Gastroesophageal sphincter (tissue), 4 donors: ENCODE data around the gene HLA-A. TPM values are rescaled to one million over a fixed set of nuclear protein-coding genes. Genes with fewer than 3 reads are reported as not detected.

Source experiments
- ATAC-seq: fragments of 150-250 bp; one replicate; pipeline ENCODE4 v1.9.1; 2016; ENCODE audit warnings: mild to moderate bottlenecking, moderate library complexity
- H3K27ac ChIP-seq, 4 donors: fragments of 200-600 bp; sonication (generic) in 3 of 4; 1 replicate in 3 of 4; 2 replicates in 1 of 4; pipeline ENCODE4 v1.5.1; 2016 to 2019
- H3K27me3 ChIP-seq: fragments of 200-600 bp; sonication (generic); one replicate; pipeline ENCODE4 v1.5.1; 2019
- H3K36me3 ChIP-seq, 2 donors: fragments of 200-600 bp; sonication (generic); one replicate each; pipeline ENCODE4 v1.5.1; 2019; ENCODE audit warnings: control low read depth in 1 of 2
- H3K4me1 ChIP-seq, 3 donors: fragments of 200-600 bp; sonication (generic); 1 replicate in 2 of 3; 2 replicates in 1 of 3; pipeline ENCODE4 v1.5.1; 2016 to 2019; ENCODE audit warnings: control low read depth in 2 of 3
- H3K4me3 ChIP-seq, 2 donors: fragments of 200-600 bp; sonication (generic); one replicate each; pipeline ENCODE4 v1.5.1; 2019; ENCODE audit warnings: mild to moderate bottlenecking in 1 of 2, moderate library complexity in 1 of 2
- H3K9me3 ChIP-seq, 3 donors: fragments of 200-600 bp; sonication (generic); one replicate each; pipeline ENCODE4 v1.5.1; 2017 to 2019; ENCODE audit warnings: control low read depth in 2 of 3
- CTCF ChIP-seq, 4 experiments: fragments of 200-600 bp in 2 of 4; fragments of 450-650 bp in 2 of 4; sonication (generic) in 1 of 4; IDR thresholded peaks; one replicate each; pipeline ENCODE4 v1.5.1; 2017 to 2019; ENCODE audit warnings: antibody characterized with exemption in 4 of 4, mild to moderate bottlenecking in 2 of 4, moderate library complexity in 2 of 4
- EP300 ChIP-seq: sonication (generic); formaldehyde crosslinking; IDR thresholded peaks from one replicate; pipeline ENCODE4 v1.6.1; 2017; ENCODE audit warnings: antibody characterized with exemption, mild to moderate bottlenecking
- POLR2A ChIP-seq, 2 donors: fragments of 450-650 bp; IDR thresholded peaks; one replicate each; pipeline ENCODE4 v1.6.1; 2017; ENCODE audit warnings: antibody characterized with exemption in 2 of 2, mild to moderate bottlenecking in 2 of 2, moderate library complexity in 1 of 2
- POLR2AphosphoS5 ChIP-seq: sonication (generic); formaldehyde crosslinking; IDR thresholded peaks from one replicate; pipeline ENCODE4 v1.6.1; 2017; ENCODE audit warnings: antibody characterized with exemption
- WGBS, 2 donors: methylation state at CpG; one replicate each; pipeline ENCODE4 v1.1.5; 2018; ENCODE audit warnings: low coverage in 1 of 2; 5-methylcytosine and 5-hydroxymethylcytosine counted together
- total RNA-seq, 4 donors: library from RNA; depleted of rRNA; stranded (reverse); fragments of >200 nt; gene quantifications; one replicate each; pipeline ENCODE4 v1.1.0, GENCODE V29; 2016

HLA-A gene
- total RNA-seq, 4 donors from 2014 or later, result 281 to 626 (median 424) TPM

- Histone ChIP-seq H3K36me3 (peaks cover 0 to 16% of the 10 kb centered on the region in 2 donors), H3K9me3 (no peaks in the 10 kb centered on the region), H3K27me3 (no peaks in the 10 kb centered on the region), H3K27ac (no peak overlapping the region), H3K4me1 (peaks cover 0 to 13% (median 0%) of the 10 kb centered on the region in 3 donors), H3K4me3 (no peak overlapping the region)
- TF ChIP-seq CTCF (IDR thresholded peaks at IDR 0.05), result no peak
- no peak for TF ChIP-seq EP300
- no peak for TF ChIP-seq POLR2AphosphoS5
- TF ChIP-seq POLR2A (IDR thresholded peaks at IDR 0.05), result no peak
- 31 to 71% methylated on average over 2 to 3 of the region's 3 CpGs for WGBS, 2 donors
- ATAC-seq, result no peak
Observed at GRCh38 chr6:29951882-29952281, 9.6 kb downstream of the HLA-A start.

- no peaks in the 10 kb centered on the region for H3K27me3 ChIP-seq
- peak; percentile 45 for ATAC-seq
- peak overlapping the region in 1 of 4 donors; percentile 37 for H3K27ac ChIP-seq
- TF ChIP-seq POLR2AphosphoS5 (peak; percentile 30), CTCF (IDR thresholded peaks at IDR 0.05) (no peak)
- H3K36me3 ChIP-seq, result peaks cover 0 to 11% of the 10 kb centered on the region in 2 donors
- WGBS, 2 donors, result 40% methylated on average over 3 of the region's 3 CpGs; no CpG with 5 or more reads in 1 of the 2 donors
- no peaks in the 10 kb centered on the region for H3K9me3 ChIP-seq
- no peak overlapping the region for H3K4me3 ChIP-seq
- H3K4me1 ChIP-seq, result peaks cover 0 to 13% (median 0%) of the 10 kb centered on the region in 3 donors
Observed at GRCh38 chr6:29953001-29953441, 10.7 kb downstream of the HLA-A start.

- Histone ChIP-seq H3K9me3 (no peaks in the 10 kb centered on the region), H3K27ac (no peak overlapping the region), H3K36me3 (peaks cover 0 to 5% of the 10 kb centered on the region in 2 donors), H3K4me1 (peaks cover 0 to 13% (median 0%) of the 10 kb centered on the region in 3 donors), H3K4me3 (no peak overlapping the region), H3K27me3 (no peaks in the 10 kb centered on the region)
- no peak for ATAC-seq
- TF ChIP-seq EP300 (no peak), POLR2A (IDR thresholded peaks at IDR 0.05) (no peak), CTCF (IDR thresholded peaks at IDR 0.05) (no peak), POLR2AphosphoS5 (no peak)
- WGBS, 2 donors, result 54% methylated on average over 2 of the region's 2 CpGs; no CpG with 5 or more reads in 1 of the 2 donors
Observed at GRCh38 chr6:29953686-29954085, 11.4 kb downstream of the HLA-A start.

GRCh38 chr6:29954272-29954671 is 11.9 kb downstream of the HLA-A start:
- no peaks in the 10 kb centered on the region for H3K36me3 ChIP-seq
- no peak for TF ChIP-seq CTCF (IDR thresholded peaks at IDR 0.05)
- TF ChIP-seq POLR2A (IDR thresholded peaks at IDR 0.05), result no peak
- no peak for TF ChIP-seq POLR2AphosphoS5
- no peak for TF ChIP-seq EP300
- H3K4me1 ChIP-seq, result peaks cover 0 to 13% (median 0%) of the 10 kb centered on the region in 3 donors
- H3K27me3 ChIP-seq, result no peaks in the 10 kb centered on the region
- ATAC-seq, result no peak
- no peaks in the 10 kb centered on the region for H3K9me3 ChIP-seq
- no peak overlapping the region for H3K4me3 ChIP-seq
- WGBS, 2 donors, result 71% methylated on average over 1 of the region's 1 CpG; no CpG with 5 or more reads in 1 of the 2 donors
- no peak overlapping the region for H3K27ac ChIP-seq

- Histone ChIP-seq H3K4me1 (peaks cover 0 to 13% (median 0%) of the 10 kb centered on the region in 3 donors), H3K9me3 (no peaks in the 10 kb centered on the region), H3K27me3 (no peaks in the 10 kb centered on the region), H3K36me3 (no peaks in the 10 kb centered on the region), H3K27ac (no peak overlapping the region), H3K4me3 (no peak overlapping the region)
- 82 to 83% methylated on average over 9 of the region's 9 CpGs for WGBS, 2 donors
- TF ChIP-seq EP300 (no peak), POLR2A (IDR thresholded peaks at IDR 0.05) (no peak), CTCF (IDR thresholded peaks at IDR 0.05) (no peak)
- no peak for ATAC-seq
Observed at GRCh38 chr6:29955783-29956182, 13.5 kb downstream of the HLA-A start.
